IMR-90 (cell line): ENCODE results near the gene ANO2. TPM values are rescaled to one million over a fixed set of nuclear protein-coding genes. Genes with fewer than 3 reads are reported as not detected.

Experiments used
- ATAC-seq: fragments of 200-7000 bp; cut with Tn5 transposase; 2 replicates; pipeline ENCODE4 v1.9.1; 2020; ENCODE audit warnings: low read depth, mild to moderate bottlenecking, moderate library complexity
- BruUV-seq: library from RNA; stranded (reverse); fragments of 400-500 nt; replicated peaks from 2 replicates; lab custom pipeline; 2021; lab: Mats Ljungman, UMichigan
- CTCF ChIA-PET: fragments of 300-600 bp; formaldehyde crosslinking; extraction: SDS; loops from one replicate; lab custom pipeline; 2021; ENCODE audit warnings: antibody characterized with exemption; lab: Yijun Ruan, JAX
- POLR2A ChIA-PET: fragments of 300-600 bp; sonication (Branson Sonifier 250); formaldehyde crosslinking; loops from one replicate; lab custom pipeline; 2022; ENCODE audit warnings: antibody characterized with exemption; ENCODE audit not compliant: unreplicated experiment; lab: Charles Lee
- DNase-seq: peaks from one replicate; pipeline ENCODE4 v3.0.0; 2013
- H2AFZ ChIP-seq: replicated peaks from 2 replicates; pipeline ENCODE3; 2013; ENCODE audit warnings: low read length, mild to moderate bottlenecking; ENCODE audit not compliant: poor library complexity
- H2AK5ac ChIP-seq: 2 replicates; pipeline ENCODE4 v1.6.1; 2013; ENCODE audit warnings: low read depth, low read length, inconsistent platforms
- H2AK9ac ChIP-seq: replicated peaks from 2 replicates; pipeline ENCODE3; 2013; ENCODE audit warnings: mild to moderate bottlenecking, low read depth, low read length, moderate library complexity; ENCODE audit not compliant: poor library complexity
- H2BK120ac ChIP-seq: 2 replicates; pipeline ENCODE4 v1.6.1; 2013; ENCODE audit warnings: low read depth, low read length, inconsistent platforms
- H2BK15ac ChIP-seq: 3 replicates; pipeline ENCODE4 v1.6.1; 2013; ENCODE audit warnings: low read depth, low read length, inconsistent platforms
- H2BK20ac ChIP-seq: 2 replicates; pipeline ENCODE4 v1.6.1; 2013; ENCODE audit warnings: low read depth, mild to moderate bottlenecking, inconsistent platforms, low read length, moderate library complexity
- H2BK5ac ChIP-seq: 2 replicates; pipeline ENCODE4 v1.6.1; 2013; ENCODE audit warnings: mild to moderate bottlenecking, low read depth, low read length, inconsistent platforms; ENCODE audit not compliant: poor library complexity, severe bottlenecking
- H3K14ac ChIP-seq: replicated peaks from 2 replicates; pipeline ENCODE4 v1.6.1; 2013; ENCODE audit warnings: low read depth, low read length, inconsistent platforms
- H3K18ac ChIP-seq: 2 replicates; pipeline ENCODE4 v1.6.1; 2013; ENCODE audit warnings: low read depth, low read length, control low read depth
- H3K23ac ChIP-seq: 2 replicates; pipeline ENCODE4 v1.6.1; 2013; ENCODE audit warnings: low read depth, low read length, inconsistent platforms
- H3K27ac ChIP-seq: 2 replicates; pipeline ENCODE4 v1.5.1; 2013; ENCODE audit warnings: mild to moderate bottlenecking, control low read depth, low read length; ENCODE audit not compliant: insufficient read depth
- H3K27me3 ChIP-seq: 2 replicates; pipeline ENCODE4 v1.6.1; 2013; ENCODE audit warnings: low read length; ENCODE audit not compliant: control insufficient read depth, insufficient read depth
- H3K36me3 ChIP-seq: 2 replicates; pipeline ENCODE4 v1.6.1; 2013; ENCODE audit warnings: low read length, mixed read lengths; ENCODE audit not compliant: control insufficient read depth, insufficient read depth
- H3K4ac ChIP-seq: 2 replicates; pipeline ENCODE4 v1.6.1; 2013; ENCODE audit warnings: low read depth, low read length, inconsistent platforms
- H3K4me1 ChIP-seq: 2 replicates; pipeline ENCODE4 v1.6.1; 2013; ENCODE audit warnings: low read length, mixed read lengths; ENCODE audit not compliant: control insufficient read depth, insufficient read depth
- H3K4me2 ChIP-seq: 2 replicates; pipeline ENCODE4 v1.6.1; 2013; ENCODE audit warnings: low read depth, mild to moderate bottlenecking, control low read depth, low read length, moderate library complexity
- H3K4me3 ChIP-seq: 2 replicates; pipeline ENCODE4 v1.5.1; 2013; ENCODE audit warnings: low read depth, mild to moderate bottlenecking, control low read depth, low read length, moderate library complexity; ENCODE audit not compliant: insufficient read depth
- H3K56ac ChIP-seq: 2 replicates; pipeline ENCODE4 v1.6.1; 2013; ENCODE audit warnings: low read length, inconsistent platforms; ENCODE audit not compliant: insufficient read depth; ENCODE audit errors: extremely low read depth
- H3K79me1 ChIP-seq, 2 experiments: 2 replicates each; pipeline ENCODE4 v1.6.1; 2013; ENCODE audit warnings: low read length in 2 of 2, inconsistent platforms in 1 of 2, low read depth in 1 of 2
- H3K9ac ChIP-seq: 2 replicates; pipeline ENCODE4 v1.6.1; 2013; ENCODE audit warnings: low read depth, low read length, control low read depth
- H3K9me1 ChIP-seq: 2 replicates; pipeline ENCODE4 v1.6.1; 2013; ENCODE audit warnings: low read length, inconsistent platforms; ENCODE audit not compliant: insufficient read depth
- H3K9me3 ChIP-seq: 2 replicates; pipeline ENCODE4 v1.6.1; 2013; ENCODE audit warnings: low read length; ENCODE audit not compliant: control insufficient read depth, insufficient read depth
- H4K20me1 ChIP-seq: 2 replicates; pipeline ENCODE4 v1.6.1; 2013; ENCODE audit warnings: low read length, inconsistent platforms; ENCODE audit not compliant: insufficient read depth
- H4K5ac ChIP-seq: 2 replicates; pipeline ENCODE4 v1.6.1; 2013; ENCODE audit warnings: mild to moderate bottlenecking, low read depth, low read length, control low read depth
- H4K8ac ChIP-seq, 2 experiments: 2 replicates each; pipeline ENCODE4 v1.6.1; 2013; ENCODE audit warnings: low read depth in 2 of 2, low read length in 2 of 2, control low read depth in 1 of 2, inconsistent platforms in 1 of 2
- H4K91ac ChIP-seq: 2 replicates; pipeline ENCODE4 v1.6.1; 2013; ENCODE audit warnings: low read depth, low read length, inconsistent platforms; ENCODE audit not compliant: insufficient read depth
- BHLHE40 ChIP-seq: fragments of 150-350 bp; IDR thresholded peaks from 2 replicates; pipeline ENCODE4 v1.6.1; 2016; ENCODE audit warnings: mild to moderate bottlenecking, low read depth, low read length
- CEBPB ChIP-seq: IDR thresholded peaks from 2 replicates; pipeline ENCODE4 v1.6.1; 2012; ENCODE audit warnings: low read depth, low read length, improper control_type of control experiment
- CTCF ChIP-seq: conservative IDR thresholded peaks from 2 replicates; pipeline ENCODE4 v1.5.1; 2012; ENCODE audit warnings: mild to moderate bottlenecking, low read depth, low read length, improper control_type of control experiment
- FOS ChIP-seq: fragments of 150-350 bp; IDR thresholded peaks from 2 replicates; pipeline ENCODE4 v1.6.1; 2016; ENCODE audit warnings: low read depth, low read length
- MAFK ChIP-seq: IDR thresholded peaks from 2 replicates; pipeline ENCODE4 v1.6.1; 2012; ENCODE audit warnings: low read depth, low read length, improper control_type of control experiment
- MAZ ChIP-seq: IDR thresholded peaks from 2 replicates; pipeline ENCODE4 v1.6.1; 2012; ENCODE audit warnings: low read depth, mild to moderate bottlenecking, low read length, improper control_type of control experiment, moderate library complexity, borderline replicate concordance
- MXI1 ChIP-seq: IDR thresholded peaks from 2 replicates; pipeline ENCODE4 v1.6.1; 2012; ENCODE audit warnings: low read depth, mild to moderate bottlenecking, low read length, moderate library complexity, borderline replicate concordance
- NFE2L2 ChIP-seq: fragments of 150-350 bp; IDR thresholded peaks from 2 replicates; pipeline ENCODE4 v1.6.1; 2016; ENCODE audit warnings: low read depth, mild to moderate bottlenecking, low read length
- RAD21 ChIP-seq: IDR thresholded peaks from 2 replicates; pipeline ENCODE4 v1.6.1; 2012; ENCODE audit warnings: low read length, improper control_type of control experiment
- RCOR1 ChIP-seq: IDR thresholded peaks from 2 replicates; pipeline ENCODE4 v1.6.1; 2012; ENCODE audit warnings: mild to moderate bottlenecking, low read length, improper control_type of control experiment; ENCODE audit not compliant: insufficient replicate concordance
- RFX5 ChIP-seq: IDR thresholded peaks from 2 replicates; pipeline ENCODE4 v1.8.0; 2012; ENCODE audit warnings: low read depth, mild to moderate bottlenecking, low read length, moderate library complexity
- SMC3 ChIP-seq: fragments of 150-350 bp; IDR thresholded peaks from 2 replicates; pipeline ENCODE4 v1.6.1; 2016; ENCODE audit warnings: low read depth, mild to moderate bottlenecking, antibody characterized with exemption, low read length, moderate library complexity
- USF2 ChIP-seq: fragments of 150-350 bp; IDR thresholded peaks from 2 replicates; pipeline ENCODE4 v1.6.1; 2017; ENCODE audit warnings: mild to moderate bottlenecking, antibody characterized with exemption, low read length, low read depth
- WGBS, 2 experiments: methylation state at CpG; one replicate each; pipeline versions ENCODE4 v1.1.5 to v1.1.7; 2013; ENCODE audit warnings: missing lambda C conversion rate in 2 of 2; ENCODE audit not compliant: insufficient read length in 1 of 2; ENCODE audit errors: extremely low coverage in 2 of 2; 5-methylcytosine and 5-hydroxymethylcytosine counted together
- dilution Hi-C: fragments of 300-500 bp; cut with HindIII; formaldehyde crosslinking; loops from one replicate; pipeline ENCODE4 v1.14.3; 2018; ENCODE audit warnings: low sequenced_read_pairs; ENCODE audit not compliant: unreplicated experiment
- in situ Hi-C: fragments of 300-500 bp; cut with MboI; formaldehyde crosslinking; loops from 3 replicates; pipeline ENCODE4 v1.14.3; 2019; ENCODE audit warnings: low sequenced_read_pairs, inconsistent platforms, mixed read lengths
- intact Hi-C: fragments of 100-400 bp; cut with micrococcal nuclease; formaldehyde crosslinking; loops from 2 replicates; pipeline ENCODE4 v1.10.0; 2022
- polyA plus RNA-seq, 3 experiments: library from polyadenylated mRNA; depleted of rRNA; stranded (reverse); fragments of >200 nt; gene quantifications; 2 replicates each; pipeline ENCODE4 v1.2.3, GENCODE V29; 2012; ENCODE audit warnings: low replicate concordance in 1 of 3
- total RNA-seq: library from RNA; depleted of rRNA; stranded (reverse); fragments of >200 nt; gene quantifications from 2 replicates; pipeline ENCODE4 v1.2.3, GENCODE V29; 2012
- TF ChIP-seq, protein P1 (sequence below): fragments of 150-350 bp; IDR thresholded peaks from 2 replicates; pipeline ENCODE4 v1.6.1; 2016; ENCODE audit warnings: low read depth, mild to moderate bottlenecking, low read length, moderate library complexity, borderline replicate concordance

ANO2 gene
- total and polyA plus RNA-seq, 2 of the 4 experiments (the other 2 are of a cell fraction), result 0.22 TPM; not detected in 1

DNA sequence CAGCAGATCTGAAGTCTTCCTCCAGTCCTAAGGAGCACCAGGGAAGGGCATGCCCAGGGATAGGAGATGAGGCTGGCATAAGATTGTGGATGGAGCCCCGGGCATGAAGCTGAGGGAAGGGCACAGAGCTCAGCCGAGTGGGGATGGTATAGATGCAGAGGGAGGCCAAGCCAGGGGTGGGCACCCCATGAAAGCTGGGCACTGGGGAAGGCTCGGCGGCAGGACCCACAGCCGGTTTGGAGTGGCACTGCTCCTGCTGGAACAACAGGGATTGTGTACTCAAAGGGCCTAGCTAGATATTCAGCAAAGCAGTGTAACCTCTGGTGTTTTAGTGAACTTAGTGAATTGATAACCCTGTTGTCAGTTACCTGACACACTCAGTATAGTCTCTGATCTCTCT lies 396.0 kb downstream of the ANO2 start:
- no peak overlapping the region for H2BK5ac ChIP-seq
- dilution Hi-C loops, result no loop called here
- no peak overlapping the region for H3K9ac ChIP-seq
- no peak overlapping the region for H3K14ac ChIP-seq
- CTCF ChIA-PET, result no interaction called here
- no peak overlapping the region for H3K27ac ChIP-seq
- no peak overlapping the region for H3K4me2 ChIP-seq
- no peaks in the 10 kb centered on the region; the same call in none of the 2 replicates for H3K9me3 ChIP-seq
- H2AK5ac ChIP-seq, result no peak overlapping the region
- no peaks in the 10 kb centered on the region for H4K20me1 ChIP-seq
- intact Hi-C loops, result no loop called here
- H2AK9ac ChIP-seq, result no peak overlapping the region
- no peak overlapping the region for H4K5ac ChIP-seq
- H3K18ac ChIP-seq, result no peak overlapping the region
- H3K9me1 ChIP-seq, result no peaks in the 10 kb centered on the region
- no peaks in the 10 kb centered on the region for H3K4me1 ChIP-seq
- no peak for TF ChIP-seq SMC3
- no peak for TF ChIP-seq FOS
- TF ChIP-seq CTCF, result no peak
- TF ChIP-seq MXI1, result no peak
- no peak for TF ChIP-seq MAFK
- no peak for TF ChIP-seq RCOR1
- TF ChIP-seq USF2, result no peak
- TF ChIP-seq CEBPB, result no peak
- no peak for TF ChIP-seq MAZ
- TF ChIP-seq, protein P1, sequence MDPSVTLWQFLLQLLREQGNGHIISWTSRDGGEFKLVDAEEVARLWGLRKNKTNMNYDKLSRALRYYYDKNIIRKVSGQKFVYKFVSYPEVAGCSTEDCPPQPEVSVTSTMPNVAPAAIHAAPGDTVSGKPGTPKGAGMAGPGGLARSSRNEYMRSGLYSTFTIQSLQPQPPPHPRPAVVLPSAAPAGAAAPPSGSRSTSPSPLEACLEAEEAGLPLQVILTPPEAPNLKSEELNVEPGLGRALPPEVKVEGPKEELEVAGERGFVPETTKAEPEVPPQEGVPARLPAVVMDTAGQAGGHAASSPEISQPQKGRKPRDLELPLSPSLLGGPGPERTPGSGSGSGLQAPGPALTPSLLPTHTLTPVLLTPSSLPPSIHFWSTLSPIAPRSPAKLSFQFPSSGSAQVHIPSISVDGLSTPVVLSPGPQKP, result no peak
- TF ChIP-seq NFE2L2, result no peak
- TF ChIP-seq RFX5, result no peak
- TF ChIP-seq RAD21, result no peak
- TF ChIP-seq BHLHE40, result no peak
- no peak overlapping the region for H3K4ac ChIP-seq
- 30% methylated on average over 2 of the region's 5 CpGs; no CpG with 5 or more reads in 1 of the 2 experiments for WGBS, 2 experiments
- H4K91ac ChIP-seq, result no peak overlapping the region
- no peaks in the 10 kb centered on the region for H3K79me1 ChIP-seq
- ATAC-seq, result no peak
- peaks cover 20% of the 10 kb centered on the region for H3K27me3 ChIP-seq
- H2BK120ac ChIP-seq, result no peak overlapping the region
- in situ Hi-C loops, result no loop called here
- no peak overlapping the region for H4K8ac ChIP-seq
- H3K4me3 ChIP-seq, result no peak overlapping the region
- no peak overlapping the region for H2AFZ ChIP-seq
- H3K36me3 ChIP-seq, result no peaks in the 10 kb centered on the region
- BruUV-seq, result no TSS peak
- H3K23ac ChIP-seq, result no peak overlapping the region
- no peak overlapping the region for H3K56ac ChIP-seq
- POLR2A ChIA-PET, result interaction anchor here (0.6 kb wide), 1 partner anchor 113 kb away, joined by 3 read pairs; no protein-coding TSS in a partner anchor
- no peak for DNase-seq
- H2BK20ac ChIP-seq, result no peak overlapping the region
- H2BK15ac ChIP-seq, result no peak overlapping the region
